GM11168 (cell line): ENCODE results near the gene RHO.

Source experiments
- in situ Hi-C: fragments of 300-500 bp; cut with MboI; formaldehyde crosslinking; loops from one replicate; pipeline ENCODE4 v1.12.0; 2022; ENCODE audit warnings: low sequenced_read_pairs; ENCODE audit not compliant: unreplicated experiment

RHO gene

GRCh38 chr3:129556890-129557547 lies 28.6 kb downstream of the RHO start:
- in situ Hi-C loops = no loop called here

GRCh38 chr3:129557548-129557894 lies 29.1 kb downstream of the RHO start:
- in situ Hi-C loops = no loop called here

GRCh38 chr3:129558081-129558771 lies 29.8 kb downstream of the RHO start:
- in situ Hi-C loops = no loop called here

- in situ Hi-C loops = no loop called here
These were observed 30.5 kb downstream of the RHO start for GRCh38 chr3:129558772-129559564.

GRCh38 chr3:129559565-129560079 lies 31.2 kb downstream of the RHO start:
- in situ Hi-C loops = no loop called here

GRCh38 chr3:129560269-129560787 lies 31.9 kb downstream of the RHO start:
- in situ Hi-C loops = no loop called here

GRCh38 chr3:129560911-129561594 lies 32.6 kb downstream of the RHO start:
- in situ Hi-C loops = no loop called here

GRCh38 chr3:129561619-129562248 lies 33.3 kb downstream of the RHO start:
- in situ Hi-C loops = no loop called here

GRCh38 chr3:129562803-129563202 lies 34.4 kb downstream of the RHO start:
- in situ Hi-C loops = no loop called here

- in situ Hi-C loops = no loop called here
These were observed 34.9 kb downstream of the RHO start for GRCh38 chr3:129563332-129563731.

GRCh38 chr3:129563850-129564535 lies 35.6 kb downstream of the RHO start:
- in situ Hi-C loops = no loop called here

GRCh38 chr3:129564981-129565644 lies 36.7 kb downstream of the RHO start:
- in situ Hi-C loops = no loop called here

- in situ Hi-C loops = no loop called here
These were observed 37.5 kb downstream of the RHO start for GRCh38 chr3:129565902-129566301.

- in situ Hi-C loops = no loop called here
These were observed 38.8 kb downstream of the RHO start for GRCh38 chr3:129567176-129567705.

- in situ Hi-C loops = no loop called here
These were observed 39.5 kb downstream of the RHO start for GRCh38 chr3:129567939-129568338.

- in situ Hi-C loops = no loop called here
These were observed 41.4 kb downstream of the RHO start for GRCh38 chr3:129569856-129570255.

GRCh38 chr3:129571605-129572547 lies 43.4 kb downstream of the RHO start:
- in situ Hi-C loops = no loop called here
